Transverse colon (tissue), 4 donors: ENCODE results near the gene C22orf15.

ENCODE experiments used
- POLR2AphosphoS5 ChIP-seq, 3 donors: sonication (generic); formaldehyde crosslinking; IDR thresholded peaks; one replicate each; pipeline ENCODE4 v1.6.1; 2016; ENCODE audit warnings: antibody characterized with exemption in 3 of 3
- TF ChIP-seq, protein P1 (sequence below), 5 experiments: fragments of 200-600 bp in 3 of 5; fragments of 450-650 bp in 2 of 5; sonication (generic) in 3 of 5; IDR thresholded peaks; 1 replicate in 2 of 5; 2 replicates in 3 of 5; pipeline ENCODE4 v1.5.1; 2016 to 2017; ENCODE audit warnings: antibody characterized with exemption in 5 of 5, inconsistent platforms in 3 of 5, mild to moderate bottlenecking in 2 of 5, moderate library complexity in 1 of 5

DNA sequence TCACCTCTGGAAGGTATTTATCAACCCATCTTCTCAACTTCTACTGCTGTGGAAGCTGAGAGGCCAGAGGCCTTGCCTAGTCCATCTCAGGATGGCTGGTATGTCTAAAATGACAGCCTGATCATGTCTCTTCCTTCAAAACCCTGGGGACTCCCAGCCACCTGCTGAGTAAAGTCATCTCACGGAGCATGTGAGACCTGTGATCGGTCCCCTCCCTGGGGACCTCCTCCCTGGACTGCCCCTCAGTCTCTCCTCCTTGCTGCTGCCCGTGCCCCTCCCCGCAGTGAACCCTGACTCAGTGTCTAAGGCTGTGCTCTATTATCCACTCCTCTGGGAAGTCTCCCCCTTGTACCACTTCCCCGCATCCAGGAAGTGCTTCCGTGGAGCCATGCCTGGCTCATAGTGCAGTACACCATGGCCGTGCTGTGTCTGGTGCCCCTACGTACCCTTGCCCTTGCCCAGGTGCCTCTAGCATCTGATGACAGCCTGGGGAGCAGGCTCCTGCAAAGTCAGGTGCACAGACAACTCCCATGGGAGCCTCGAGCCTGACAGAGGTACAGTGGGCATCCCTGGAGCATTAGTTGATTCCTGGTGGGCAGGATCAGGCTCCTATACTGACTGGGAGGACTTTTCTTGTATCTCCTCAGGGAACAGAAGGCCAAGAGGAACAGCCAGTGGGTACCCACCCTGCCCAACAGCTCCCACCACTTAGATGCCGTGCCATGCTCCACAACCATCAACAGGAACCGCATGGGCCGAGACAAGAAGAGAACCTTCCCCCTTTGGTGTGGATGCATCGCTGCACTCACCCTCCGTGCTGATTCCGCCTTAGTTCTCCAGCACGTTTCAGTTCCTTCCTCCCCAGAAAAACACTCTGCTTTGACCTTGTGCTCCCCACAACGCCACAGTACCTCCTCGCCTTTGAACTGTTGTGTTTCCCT lies 37.8 kb downstream of the C22orf15 start:
- TF ChIP-seq, protein P1, sequence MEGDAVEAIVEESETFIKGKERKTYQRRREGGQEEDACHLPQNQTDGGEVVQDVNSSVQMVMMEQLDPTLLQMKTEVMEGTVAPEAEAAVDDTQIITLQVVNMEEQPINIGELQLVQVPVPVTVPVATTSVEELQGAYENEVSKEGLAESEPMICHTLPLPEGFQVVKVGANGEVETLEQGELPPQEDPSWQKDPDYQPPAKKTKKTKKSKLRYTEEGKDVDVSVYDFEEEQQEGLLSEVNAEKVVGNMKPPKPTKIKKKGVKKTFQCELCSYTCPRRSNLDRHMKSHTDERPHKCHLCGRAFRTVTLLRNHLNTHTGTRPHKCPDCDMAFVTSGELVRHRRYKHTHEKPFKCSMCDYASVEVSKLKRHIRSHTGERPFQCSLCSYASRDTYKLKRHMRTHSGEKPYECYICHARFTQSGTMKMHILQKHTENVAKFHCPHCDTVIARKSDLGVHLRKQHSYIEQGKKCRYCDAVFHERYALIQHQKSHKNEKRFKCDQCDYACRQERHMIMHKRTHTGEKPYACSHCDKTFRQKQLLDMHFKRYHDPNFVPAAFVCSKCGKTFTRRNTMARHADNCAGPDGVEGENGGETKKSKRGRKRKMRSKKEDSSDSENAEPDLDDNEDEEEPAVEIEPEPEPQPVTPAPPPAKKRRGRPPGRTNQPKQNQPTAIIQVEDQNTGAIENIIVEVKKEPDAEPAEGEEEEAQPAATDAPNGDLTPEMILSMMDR (IDR thresholded peaks at IDR 0.05), result no peak
- no peak for TF ChIP-seq POLR2AphosphoS5 (IDR thresholded peaks at IDR 0.05)
